DOHH2 (cell line): Measurements from ENCODE around the gene PPM1M.

Source experiments
- CTCF ChIP-seq: fragments of 200-600 bp; sonication (generic); IDR thresholded peaks from one replicate; pipeline ENCODE4 v1.5.1; 2014; ENCODE audit warnings: antibody characterized with exemption, mild to moderate bottlenecking, low read depth, low read length; ENCODE audit not compliant: poor library complexity, severe bottlenecking
- EZH2phosphoT487 ChIP-seq: fragments of 200-600 bp; sonication (generic); IDR thresholded peaks from 2 replicates; pipeline ENCODE4 v1.6.1; 2017; ENCODE audit warnings: borderline replicate concordance, mild to moderate bottlenecking, antibody characterized with exemption, low read length, moderate library complexity, mixed read lengths

DNA sequence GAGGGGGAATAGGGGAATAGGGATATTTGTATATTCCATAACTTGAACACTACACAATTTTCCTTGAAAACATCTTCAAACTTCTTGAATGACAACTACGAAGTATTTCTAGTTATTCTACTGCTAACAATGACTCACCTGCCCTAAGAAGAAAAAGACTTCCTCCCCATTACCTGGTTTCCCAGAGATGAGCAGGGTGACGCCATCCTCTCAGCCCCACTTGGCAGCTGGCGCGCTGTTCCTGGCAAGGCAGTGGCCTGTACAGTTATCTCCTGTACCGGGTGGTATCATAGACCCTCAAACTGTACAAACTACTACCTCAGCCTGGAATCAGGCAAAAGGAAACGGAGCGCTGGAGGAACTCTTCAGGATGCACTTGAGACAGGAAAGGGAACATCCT lies 22.5 kb downstream of the PPM1M start:
- no peak for TF ChIP-seq CTCF
- TF ChIP-seq EZH2phosphoT487 = no peak
